SK-N-SH (cell line): Measurements from ENCODE around the gene GAP43. TPM values are rescaled to one million over a fixed set of nuclear protein-coding genes. Genes with fewer than 3 reads are reported as not detected.

Source experiments
- CTCF ChIA-PET: fragments of 300-600, 350-600 bp; formaldehyde crosslinking; extraction: SDS; loops from one replicate; lab custom pipeline; 2021; lab: Yijun Ruan, JAX
- POLR2A ChIA-PET: fragments of 350-600 bp; sonication (Branson Sonifier 250); formaldehyde crosslinking; extraction: SDS; loops from one replicate; lab custom pipeline; 2020; ENCODE audit warnings: antibody characterized with exemption, inconsistent platforms; lab: Yijun Ruan, JAX
- DNase-seq: peaks from one replicate; pipeline ENCODE4 v3.0.0; 2012
- H2AFZ ChIP-seq: fragments of 200-600 bp; sonication (generic); 2 replicates; pipeline ENCODE4 v1.8.1; 2016; ENCODE audit warnings: antibody characterized with exemption, mild to moderate bottlenecking, low read depth
- H3F3A ChIP-seq: fragments of 200-600 bp; sonication (generic); replicated peaks from 2 replicates; pipeline ENCODE3; 2016; ENCODE audit warnings: antibody characterized with exemption, mild to moderate bottlenecking; ENCODE audit not compliant: insufficient read depth
- H3K27ac ChIP-seq, 2 experiments: fragments of 200-500 bp in 1 of 2; fragments of 200-600 bp in 1 of 2; sonication (Bioruptor generic) in 1 of 2; sonication (generic), shearing (Covaris generic) in 1 of 2; 2 replicates each; pipeline versions ENCODE4 v1.5.1 to v1.6.1; 2014 to 2016; ENCODE audit warnings: low read depth in 2 of 2, inconsistent platforms in 1 of 2, low read length in 1 of 2, mild to moderate bottlenecking in 1 of 2, mixed read lengths in 1 of 2
- H3K27me3 ChIP-seq: fragments of 200-600 bp; sonication (generic), shearing (Covaris generic); 2 replicates; pipeline ENCODE4 v1.6.1; 2016; ENCODE audit warnings: mixed run types; ENCODE audit not compliant: insufficient read depth
- H3K36me3 ChIP-seq, 2 experiments: fragments of 200-500 bp in 1 of 2; fragments of 200-600 bp in 1 of 2; sonication (Bioruptor generic) in 1 of 2; sonication (generic) in 1 of 2; replicated peaks in 1 of 2; 2 replicates each; pipeline versions ENCODE3 to v1.5.1; 2014 to 2016; ENCODE audit warnings: low read length in 1 of 2, mild to moderate bottlenecking in 1 of 2; ENCODE audit not compliant: insufficient read depth in 2 of 2, control insufficient read depth in 1 of 2
- H3K4me1 ChIP-seq, 2 experiments: fragments of 200-500 bp in 1 of 2; fragments of 200-600 bp in 1 of 2; sonication (Bioruptor generic) in 1 of 2; sonication (generic), shearing (Covaris generic) in 1 of 2; 2 replicates each; pipeline versions ENCODE4 v1.5.1 to v1.6.1; 2014 to 2016; ENCODE audit warnings: low read depth in 1 of 2, low read length in 1 of 2, mixed run types in 1 of 2; ENCODE audit not compliant: insufficient read depth in 2 of 2, control insufficient read depth in 1 of 2
- H3K4me2 ChIP-seq: fragments of 200-600 bp; sonication (generic), shearing (Covaris generic); 2 replicates; pipeline ENCODE4 v1.6.1; 2017; ENCODE audit warnings: mixed run types
- H3K4me3 ChIP-seq, 2 experiments: fragments of 200-500 bp in 1 of 2; fragments of 200-600 bp in 1 of 2; sonication (Bioruptor generic) in 1 of 2; sonication (generic), shearing (Covaris generic) in 1 of 2; 2 replicates each; pipeline versions ENCODE4 v1.5.1 to v1.8.1; 2014 to 2016; ENCODE audit warnings: low read depth in 2 of 2, inconsistent platforms in 1 of 2, low read length in 1 of 2, mild to moderate bottlenecking in 1 of 2, mixed read lengths in 1 of 2, moderate library complexity in 1 of 2
- H3K79me2 ChIP-seq: fragments of 200-600 bp; sonication (generic); 2 replicates; pipeline ENCODE4 v1.8.1; 2017; ENCODE audit warnings: mild to moderate bottlenecking; ENCODE audit not compliant: insufficient read depth
- H3K9ac ChIP-seq: fragments of 200-600 bp; sonication (generic); 2 replicates; pipeline ENCODE4 v1.6.1; 2017; ENCODE audit warnings: mixed run types
- H3K9me2 ChIP-seq: fragments of 200-600 bp; sonication (generic); 2 replicates; pipeline ENCODE4 v1.6.1; 2017; ENCODE audit warnings: mixed run types
- H3K9me3 ChIP-seq: fragments of 200-600 bp; sonication (generic); 2 replicates; pipeline ENCODE4 v1.6.1; 2017; ENCODE audit warnings: mixed run types, mild to moderate bottlenecking, moderate library complexity
- H4K20me1 ChIP-seq: fragments of 200-600 bp; sonication (generic); 2 replicates; pipeline ENCODE4 v1.6.1; 2017; ENCODE audit warnings: mild to moderate bottlenecking, mixed run types; ENCODE audit not compliant: insufficient read depth
- CHD2 ChIP-seq: fragments of 150-350 bp; IDR thresholded peaks from 2 replicates; pipeline ENCODE4 v1.6.1; 2018; ENCODE audit warnings: low read length; ENCODE audit not compliant: partially characterized antibody
- ELF1 ChIP-seq: IDR thresholded peaks from 2 replicates; pipeline ENCODE4 v1.4.0; 2012
- EZH2phosphoT487 ChIP-seq: fragments of 200-600 bp; sonication (generic); IDR thresholded peaks from 2 replicates; pipeline ENCODE4 v1.6.1; 2017; ENCODE audit warnings: low read depth, mixed run types, mild to moderate bottlenecking, antibody characterized with exemption, moderate library complexity, borderline replicate concordance
- FOXM1 ChIP-seq: IDR thresholded peaks from 2 replicates; pipeline ENCODE4 v1.4.0; 2012; ENCODE audit warnings: low read depth, mild to moderate bottlenecking
- GABPA ChIP-seq: IDR thresholded peaks from 2 replicates; pipeline ENCODE4 v1.4.0; 2012; ENCODE audit warnings: low read depth, mild to moderate bottlenecking
- GATA2 ChIP-seq: sonication (generic); formaldehyde crosslinking; IDR thresholded peaks from 2 replicates; pipeline ENCODE4 v1.5.0; 2020; ENCODE audit warnings: mild to moderate bottlenecking, missing genetic modification reagents
- JUND ChIP-seq: IDR thresholded peaks from 2 replicates; pipeline ENCODE4 v1.4.0; 2012
- MEF2A ChIP-seq: IDR thresholded peaks from 2 replicates; pipeline ENCODE4 v1.4.0; 2012; ENCODE audit warnings: low read depth, borderline replicate concordance
- MXI1 ChIP-seq: IDR thresholded peaks from 2 replicates; pipeline ENCODE4 v1.6.1; 2012; ENCODE audit warnings: mild to moderate bottlenecking, low read depth, low read length, improper control_type of control experiment
- POLR2AphosphoS5 ChIP-seq: IDR thresholded peaks from 2 replicates; pipeline ENCODE4 v1.6.1; 2012; ENCODE audit warnings: low read depth, low read length
- SIN3A ChIP-seq: IDR thresholded peaks from 2 replicates; pipeline ENCODE4 v1.6.1; 2012; ENCODE audit warnings: low read depth, mild to moderate bottlenecking, low read length, moderate library complexity, borderline replicate concordance
- SMC3 ChIP-seq: IDR thresholded peaks from 2 replicates; pipeline ENCODE4 v1.6.1; 2012; ENCODE audit warnings: low read depth, low read length, improper control_type of control experiment
- TAF1 ChIP-seq: IDR thresholded peaks from 2 replicates; pipeline ENCODE4 v1.6.1; 2012; ENCODE audit warnings: low read depth, mild to moderate bottlenecking, low read length, moderate library complexity, borderline replicate concordance
- WGBS: methylation state at CpG from one replicate; pipeline ENCODE4 v1.1.6; 2017; ENCODE audit warnings: low lambda C conversion rate; 5-methylcytosine and 5-hydroxymethylcytosine counted together
- polyA plus RNA-seq, 3 experiments: library from polyadenylated mRNA; depleted of rRNA; stranded (reverse); fragments of >200 nt; gene quantifications; 2 replicates each; pipeline ENCODE4 v1.2.3, GENCODE V29; 2012
- TF ChIP-seq, protein P1 (sequence below): fragments of 150-350 bp; IDR thresholded peaks from 2 replicates; pipeline ENCODE4 v1.6.1; 2017; ENCODE audit warnings: antibody characterized with exemption, low read length, low read depth, borderline replicate concordance
- TF ChIP-seq, protein P2 (sequence below): IDR thresholded peaks from 2 replicates; pipeline ENCODE4 v1.4.0; 2012; ENCODE audit warnings: low read depth
- TF ChIP-seq, protein P3 (sequence below): IDR thresholded peaks from 2 replicates; pipeline ENCODE4 v1.4.0; 2012; ENCODE audit warnings: low read depth, borderline replicate concordance
- TF ChIP-seq, protein P4 (sequence below): fragments of 150-350 bp; IDR thresholded peaks from 2 replicates; pipeline ENCODE4 v1.6.1; 2016; ENCODE audit warnings: mild to moderate bottlenecking, low read depth, low read length
- TF ChIP-seq, protein P5 (sequence below): fragments of 200-600 bp; sonication (generic); IDR thresholded peaks from 2 replicates; pipeline ENCODE4 v1.6.1; 2017; ENCODE audit warnings: antibody characterized with exemption, mild to moderate bottlenecking, moderate library complexity

GAP43 gene
- polyA plus RNA-seq, 1 of the 3 experiments (the other 2 are of a cell fraction), result 14.0 TPM

DNA sequence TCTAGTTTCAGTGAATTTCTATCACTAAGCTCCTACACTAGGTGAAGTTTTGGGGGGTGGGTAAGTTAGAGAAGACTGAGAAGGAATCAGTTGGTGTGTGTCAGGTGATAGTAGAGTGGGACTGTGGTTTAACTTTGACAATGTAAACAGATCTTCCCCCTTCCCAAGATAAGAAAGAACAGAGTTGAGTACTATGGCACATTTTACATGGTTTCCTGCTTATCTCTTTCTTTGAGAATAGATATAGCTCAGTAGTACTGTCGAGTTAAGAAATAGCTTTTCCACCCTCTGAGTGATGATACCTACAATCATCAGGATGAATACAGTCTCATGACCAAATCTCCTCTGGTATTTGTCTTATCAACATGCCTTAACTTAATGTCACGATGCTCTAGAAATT lies 42.8 kb downstream of the GAP43 start (continued):
- TF ChIP-seq, protein P1, sequence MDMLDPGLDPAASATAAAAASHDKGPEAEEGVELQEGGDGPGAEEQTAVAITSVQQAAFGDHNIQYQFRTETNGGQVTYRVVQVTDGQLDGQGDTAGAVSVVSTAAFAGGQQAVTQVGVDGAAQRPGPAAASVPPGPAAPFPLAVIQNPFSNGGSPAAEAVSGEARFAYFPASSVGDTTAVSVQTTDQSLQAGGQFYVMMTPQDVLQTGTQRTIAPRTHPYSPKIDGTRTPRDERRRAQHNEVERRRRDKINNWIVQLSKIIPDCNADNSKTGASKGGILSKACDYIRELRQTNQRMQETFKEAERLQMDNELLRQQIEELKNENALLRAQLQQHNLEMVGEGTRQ, result no peak

DNA sequence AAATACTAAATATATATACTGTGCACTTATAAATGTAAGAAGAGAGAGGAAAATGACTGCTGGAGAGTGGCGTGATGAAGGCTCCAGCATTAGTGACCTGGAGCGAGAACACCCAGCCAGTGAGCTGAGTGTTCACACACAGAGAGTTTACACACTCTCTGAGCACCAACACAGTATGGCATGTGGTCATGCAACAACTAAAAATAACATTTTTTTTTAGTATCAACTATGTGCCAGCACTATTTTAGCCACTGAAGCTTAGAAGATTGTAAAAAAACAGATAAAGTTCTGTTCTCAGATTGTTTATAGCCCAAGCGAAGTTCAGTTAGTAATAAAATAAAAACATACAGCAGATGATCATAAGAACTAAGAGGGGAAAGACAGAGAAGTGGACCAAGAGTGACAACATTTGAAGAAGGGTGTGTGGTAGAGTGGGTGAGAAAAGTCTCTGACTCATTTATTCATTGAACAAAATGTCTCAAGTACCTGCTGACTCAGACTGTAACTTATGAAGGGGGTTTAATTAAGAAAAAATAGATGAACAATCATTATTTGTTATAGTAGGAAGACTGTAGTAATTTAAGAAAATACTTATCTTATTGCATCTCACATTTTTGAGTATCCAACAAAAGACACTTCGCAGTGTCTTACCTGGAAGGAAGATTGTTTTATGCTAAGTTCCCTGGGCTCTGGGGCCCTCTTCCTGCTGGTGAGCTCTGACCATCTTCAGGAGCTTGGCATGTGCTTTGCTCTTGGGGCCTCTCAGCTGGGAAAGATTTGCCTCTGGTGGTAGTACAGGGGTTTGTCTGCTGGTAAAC lies 43.8 kb downstream of the GAP43 start:
- no peaks in the 10 kb centered on the region for H3K79me2 ChIP-seq
- H3K4me3 ChIP-seq, result no peak overlapping the region
- H3K4me1 ChIP-seq, result no peaks in the 10 kb centered on the region; a peak in 2 of 4 replicates
- no peak overlapping the region for H2AFZ ChIP-seq
- no peak for DNase-seq
- POLR2A ChIA-PET, result no interaction called here
- TF ChIP-seq GATA2 (CRISPR knock-in tag) (no peak), POLR2AphosphoS5 (no peak), FOXM1 (no peak), EZH2phosphoT487 (no peak), JUND (no peak), SIN3A (no peak)
- TF ChIP-seq, protein P2, sequence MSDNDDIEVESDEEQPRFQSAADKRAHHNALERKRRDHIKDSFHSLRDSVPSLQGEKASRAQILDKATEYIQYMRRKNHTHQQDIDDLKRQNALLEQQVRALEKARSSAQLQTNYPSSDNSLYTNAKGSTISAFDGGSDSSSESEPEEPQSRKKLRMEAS, result no peak
- 87% methylated on average over 4 of the region's 4 CpGs for WGBS
- H3K9ac ChIP-seq, result no peak overlapping the region
- no peaks in the 10 kb centered on the region for H3K27me3 ChIP-seq
- CTCF ChIA-PET, result interaction anchor here (0.8 to 1.7 kb wide), 3 partner anchors 8 to 449 kb away, joined by 3 to 5 read pairs (median 3); no protein-coding TSS in a partner anchor
- H3K9me3 ChIP-seq, result no peaks in the 10 kb centered on the region
- H4K20me1 ChIP-seq, result no peaks in the 10 kb centered on the region
- no peaks in the 10 kb centered on the region for H3K36me3 ChIP-seq
- H3F3A ChIP-seq, result no peaks in the 10 kb centered on the region
- no peaks in the 10 kb centered on the region for H3K9me2 ChIP-seq
- H3K27ac ChIP-seq, result no peak overlapping the region
- no peak overlapping the region for H3K4me2 ChIP-seq

DNA sequence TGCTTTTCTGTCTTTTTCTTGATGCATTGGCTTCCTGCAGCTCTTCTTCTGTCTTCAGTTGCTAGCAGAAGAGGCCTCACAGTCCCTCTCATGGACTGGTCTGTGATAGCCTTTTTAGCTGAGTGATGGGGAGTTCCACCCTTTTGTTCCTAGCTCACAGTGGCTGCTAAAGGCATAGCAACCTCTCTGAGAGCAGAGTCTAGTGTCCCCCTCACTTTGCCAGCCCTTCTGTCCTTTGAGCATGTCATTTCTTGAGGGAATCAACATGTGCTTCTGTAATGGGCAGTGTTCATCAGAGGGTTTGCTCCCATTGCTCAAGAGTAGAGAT lies 44.4 kb downstream of the GAP43 start:
- no peak overlapping the region for H3K4me3 ChIP-seq
- H4K20me1 ChIP-seq, result no peaks in the 10 kb centered on the region
- no peaks in the 10 kb centered on the region for H3K9me2 ChIP-seq
- no peaks in the 10 kb centered on the region for H3F3A ChIP-seq
- no peaks in the 10 kb centered on the region; a peak in 2 of 4 replicates for H3K4me1 ChIP-seq
- no peak overlapping the region for H2AFZ ChIP-seq
- no peaks in the 10 kb centered on the region for H3K9me3 ChIP-seq
- H3K4me2 ChIP-seq, result no peak overlapping the region
- POLR2A ChIA-PET, result no interaction called here
- H3K27ac ChIP-seq, result no peak overlapping the region
- H3K9ac ChIP-seq, result no peak overlapping the region
- H3K27me3 ChIP-seq, result no peaks in the 10 kb centered on the region
- CTCF ChIA-PET, result interaction anchor here (0.8 kb wide), 1 partner anchor 116 kb away, joined by 3 read pairs; no protein-coding TSS in a partner anchor
- H3K79me2 ChIP-seq, result no peaks in the 10 kb centered on the region
- DNase-seq, result no peak
- H3K36me3 ChIP-seq, result no peaks in the 10 kb centered on the region
- TF ChIP-seq MXI1 (no peak), SMC3 (no peak), ELF1 (no peak), EZH2phosphoT487 (no peak), GABPA (no peak), SIN3A (no peak), CHD2 (no peak), POLR2AphosphoS5 (no peak), MEF2A (no peak), TAF1 (no peak)
- TF ChIP-seq, protein P3, sequence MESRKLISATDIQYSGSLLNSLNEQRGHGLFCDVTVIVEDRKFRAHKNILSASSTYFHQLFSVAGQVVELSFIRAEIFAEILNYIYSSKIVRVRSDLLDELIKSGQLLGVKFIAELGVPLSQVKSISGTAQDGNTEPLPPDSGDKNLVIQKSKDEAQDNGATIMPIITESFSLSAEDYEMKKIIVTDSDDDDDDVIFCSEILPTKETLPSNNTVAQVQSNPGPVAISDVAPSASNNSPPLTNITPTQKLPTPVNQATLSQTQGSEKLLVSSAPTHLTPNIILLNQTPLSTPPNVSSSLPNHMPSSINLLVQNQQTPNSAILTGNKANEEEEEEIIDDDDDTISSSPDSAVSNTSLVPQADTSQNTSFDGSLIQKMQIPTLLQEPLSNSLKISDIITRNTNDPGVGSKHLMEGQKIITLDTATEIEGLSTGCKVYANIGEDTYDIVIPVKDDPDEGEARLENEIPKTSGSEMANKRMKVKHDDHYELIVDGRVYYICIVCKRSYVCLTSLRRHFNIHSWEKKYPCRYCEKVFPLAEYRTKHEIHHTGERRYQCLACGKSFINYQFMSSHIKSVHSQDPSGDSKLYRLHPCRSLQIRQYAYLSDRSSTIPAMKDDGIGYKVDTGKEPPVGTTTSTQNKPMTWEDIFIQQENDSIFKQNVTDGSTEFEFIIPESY, result no peak
- TF ChIP-seq, protein P4, sequence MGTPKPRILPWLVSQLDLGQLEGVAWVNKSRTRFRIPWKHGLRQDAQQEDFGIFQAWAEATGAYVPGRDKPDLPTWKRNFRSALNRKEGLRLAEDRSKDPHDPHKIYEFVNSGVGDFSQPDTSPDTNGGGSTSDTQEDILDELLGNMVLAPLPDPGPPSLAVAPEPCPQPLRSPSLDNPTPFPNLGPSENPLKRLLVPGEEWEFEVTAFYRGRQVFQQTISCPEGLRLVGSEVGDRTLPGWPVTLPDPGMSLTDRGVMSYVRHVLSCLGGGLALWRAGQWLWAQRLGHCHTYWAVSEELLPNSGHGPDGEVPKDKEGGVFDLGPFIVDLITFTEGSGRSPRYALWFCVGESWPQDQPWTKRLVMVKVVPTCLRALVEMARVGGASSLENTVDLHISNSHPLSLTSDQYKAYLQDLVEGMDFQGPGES, result no peak
- TF ChIP-seq, protein P2, result no peak
- TF ChIP-seq, protein P5, sequence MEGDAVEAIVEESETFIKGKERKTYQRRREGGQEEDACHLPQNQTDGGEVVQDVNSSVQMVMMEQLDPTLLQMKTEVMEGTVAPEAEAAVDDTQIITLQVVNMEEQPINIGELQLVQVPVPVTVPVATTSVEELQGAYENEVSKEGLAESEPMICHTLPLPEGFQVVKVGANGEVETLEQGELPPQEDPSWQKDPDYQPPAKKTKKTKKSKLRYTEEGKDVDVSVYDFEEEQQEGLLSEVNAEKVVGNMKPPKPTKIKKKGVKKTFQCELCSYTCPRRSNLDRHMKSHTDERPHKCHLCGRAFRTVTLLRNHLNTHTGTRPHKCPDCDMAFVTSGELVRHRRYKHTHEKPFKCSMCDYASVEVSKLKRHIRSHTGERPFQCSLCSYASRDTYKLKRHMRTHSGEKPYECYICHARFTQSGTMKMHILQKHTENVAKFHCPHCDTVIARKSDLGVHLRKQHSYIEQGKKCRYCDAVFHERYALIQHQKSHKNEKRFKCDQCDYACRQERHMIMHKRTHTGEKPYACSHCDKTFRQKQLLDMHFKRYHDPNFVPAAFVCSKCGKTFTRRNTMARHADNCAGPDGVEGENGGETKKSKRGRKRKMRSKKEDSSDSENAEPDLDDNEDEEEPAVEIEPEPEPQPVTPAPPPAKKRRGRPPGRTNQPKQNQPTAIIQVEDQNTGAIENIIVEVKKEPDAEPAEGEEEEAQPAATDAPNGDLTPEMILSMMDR, result no peak
